H1 (cell line): ENCODE data around the gene RCAN3. TPM values are rescaled to one million over a fixed set of nuclear protein-coding genes. Genes with fewer than 3 reads are reported as not detected.

Experiments used
- CTCF ChIA-PET: fragments of 300-600 bp; sonication (Branson Sonifier 250); formaldehyde crosslinking; loops from one replicate; lab custom pipeline; 2021; ENCODE audit not compliant: partially characterized antibody; lab: Charles Lee
- POLR2A ChIA-PET: fragments of 300-600 bp; sonication (Branson Sonifier 250); formaldehyde crosslinking; loops from one replicate; lab custom pipeline; 2021; ENCODE audit warnings: inconsistent platforms; ENCODE audit not compliant: partially characterized antibody; lab: Charles Lee
- DNase-seq, 2 experiments: peaks; one replicate each; pipeline versions ENCODE4 v3.0.0 to v3.0.0-alpha.2; 2010 to 2022; ENCODE audit warnings: low spot score in 2 of 2, low read depth in 1 of 2, mixed read lengths in 1 of 2
- FAIRE-seq: peaks from 2 replicates; lab custom pipeline; 2011; peaks lifted over from hg19 to GRCh38; lab: Jason Lieb, UNC
- H2AFZ ChIP-seq: 2 replicates; pipeline ENCODE4 v1.8.1; 2012; ENCODE audit warnings: low read length, inconsistent platforms
- H2AK5ac ChIP-seq: 2 replicates; pipeline ENCODE4 v1.6.1; 2013; ENCODE audit warnings: low read depth, low read length
- H2BK120ac ChIP-seq: replicated peaks from 2 replicates; pipeline ENCODE3; 2013; ENCODE audit warnings: low read depth, low read length, inconsistent platforms
- H2BK12ac ChIP-seq: 2 replicates; pipeline ENCODE4 v1.6.1; 2013; ENCODE audit warnings: low read depth, low read length
- H2BK15ac ChIP-seq: 2 replicates; pipeline ENCODE4 v1.6.1; 2013; ENCODE audit warnings: low read length
- H2BK20ac ChIP-seq: 2 replicates; pipeline ENCODE4 v1.6.1; 2013; ENCODE audit warnings: low read length
- H2BK5ac ChIP-seq: 2 replicates; pipeline ENCODE4 v1.6.1; 2013; ENCODE audit warnings: low read depth, low read length
- H3K14ac ChIP-seq: 2 replicates; pipeline ENCODE4 v1.6.1; 2013; ENCODE audit warnings: inconsistent platforms; ENCODE audit not compliant: insufficient read length
- H3K18ac ChIP-seq: 2 replicates; pipeline ENCODE4 v1.6.1; 2013; ENCODE audit warnings: low read length; ENCODE audit errors: extremely low read depth
- H3K23ac ChIP-seq: 2 replicates; pipeline ENCODE4 v1.6.1; 2013; ENCODE audit warnings: inconsistent platforms; ENCODE audit not compliant: insufficient read length
- H3K23me2 ChIP-seq: 2 replicates; pipeline ENCODE4 v1.6.1; 2013; ENCODE audit warnings: low read depth, low read length
- H3K27ac ChIP-seq: 2 replicates; pipeline ENCODE4 v1.6.1; 2011; ENCODE audit warnings: low read depth, low read length, inconsistent platforms
- H3K27me3 ChIP-seq, 4 experiments: replicated peaks in 1 of 4; 1 replicate in 1 of 4; 2 replicates in 3 of 4; pipeline versions ENCODE4 v1.6.1 to v1.8.1; 2011 to 2013; ENCODE audit warnings: low read length in 3 of 4, mild to moderate bottlenecking in 3 of 4, inconsistent platforms in 2 of 4, mixed read lengths in 2 of 4, moderate library complexity in 1 of 4; ENCODE audit not compliant: control insufficient read depth in 3 of 4, insufficient read depth in 3 of 4; ENCODE audit errors: extremely low read depth in 1 of 4
- H3K36me3 ChIP-seq, 4 experiments: 2 replicates each; pipeline versions ENCODE4 v1.6.1 to v1.8.1; 2011 to 2013; ENCODE audit warnings: mild to moderate bottlenecking in 4 of 4, low read length in 3 of 4, moderate library complexity in 2 of 4, control low read depth in 1 of 4, inconsistent platforms in 1 of 4; ENCODE audit not compliant: insufficient read depth in 4 of 4, control insufficient read depth in 2 of 4
- H3K4ac ChIP-seq: replicated peaks from 2 replicates; pipeline ENCODE3; 2013; ENCODE audit warnings: low read length, low read depth, mixed read lengths, inconsistent platforms; ENCODE audit not compliant: insufficient read length
- H3K4me1 ChIP-seq, 4 experiments: replicated peaks in 1 of 4; 1 replicate in 1 of 4; 2 replicates in 3 of 4; pipeline versions ENCODE4 v1.6.1 to v1.8.1; 2011 to 2013; ENCODE audit warnings: low read length in 3 of 4, inconsistent platforms in 2 of 4, mixed read lengths in 1 of 4; ENCODE audit not compliant: insufficient read depth in 4 of 4, control insufficient read depth in 3 of 4
- H3K4me2 ChIP-seq, 2 experiments: 2 replicates each; pipeline versions ENCODE4 v1.6.1 to v1.8.1; 2011 to 2013; ENCODE audit warnings: low read depth in 2 of 2, low read length in 2 of 2, control low read depth in 1 of 2, inconsistent platforms in 1 of 2, mild to moderate bottlenecking in 1 of 2; ENCODE audit not compliant: insufficient read depth in 1 of 2
- H3K4me3 ChIP-seq, 4 experiments: fragments of 200-600, 300-600 bp in 1 of 4; sonication (generic), shearing (Covaris generic), sonication (Bioruptor Twin) in 1 of 4; 2 replicates each; pipeline versions ENCODE4 v1.5.1 to v1.8.1; 2011 to 2016; ENCODE audit warnings: low read length in 4 of 4, low read depth in 3 of 4, control low read depth in 2 of 4, inconsistent platforms in 2 of 4, mild to moderate bottlenecking in 2 of 4, mixed read lengths in 1 of 4, moderate library complexity in 1 of 4; ENCODE audit not compliant: insufficient read depth in 2 of 4; ENCODE audit errors: extremely low read depth in 1 of 4
- H3K56ac ChIP-seq: replicated peaks from 2 replicates; pipeline ENCODE3; 2013; ENCODE audit warnings: low read depth, mild to moderate bottlenecking, mixed read lengths, low read length, inconsistent platforms; ENCODE audit not compliant: insufficient read length
- H3K79me1 ChIP-seq: 2 replicates; pipeline ENCODE4 v1.6.1; 2013; ENCODE audit warnings: low read depth, low read length, control low read depth
- H3K79me2 ChIP-seq, 2 experiments: 2 replicates each; pipeline versions ENCODE4 v1.6.1 to v1.8.1; 2012 to 2013; ENCODE audit warnings: low read length in 2 of 2, mild to moderate bottlenecking in 2 of 2, inconsistent platforms in 1 of 2; ENCODE audit not compliant: insufficient read depth in 2 of 2, control insufficient read depth in 1 of 2
- H3K9ac ChIP-seq, 4 experiments: replicated peaks in 1 of 4; 1 replicate in 1 of 4; 2 replicates in 3 of 4; pipeline versions ENCODE4 v1.6.1 to v1.8.1; 2011 to 2013; ENCODE audit warnings: low read depth in 3 of 4, low read length in 3 of 4, control low read depth in 2 of 4, mild to moderate bottlenecking in 2 of 4, moderate library complexity in 2 of 4, inconsistent platforms in 1 of 4; ENCODE audit errors: extremely low read depth in 1 of 4
- H3K9me3 ChIP-seq, 2 experiments: 2 replicates each; pipeline versions ENCODE4 v1.6.1 to v1.8.1; 2012 to 2013; ENCODE audit warnings: mild to moderate bottlenecking in 2 of 2, moderate library complexity in 2 of 2, control low read depth in 1 of 2, inconsistent platforms in 1 of 2, low read depth in 1 of 2, low read length in 1 of 2, mixed read lengths in 1 of 2; ENCODE audit not compliant: insufficient read depth in 2 of 2
- H4K20me1 ChIP-seq, 2 experiments: replicated peaks in 1 of 2; 2 replicates each; pipeline versions ENCODE3 to v1.8.1; 2011 to 2013; ENCODE audit warnings: inconsistent platforms in 2 of 2, low read length in 2 of 2, mild to moderate bottlenecking in 1 of 2; ENCODE audit not compliant: insufficient read depth in 2 of 2, control insufficient read depth in 1 of 2
- H4K5ac ChIP-seq: 2 replicates; pipeline ENCODE4 v1.6.1; 2013; ENCODE audit warnings: low read length, low read depth, mixed read lengths, inconsistent platforms; ENCODE audit not compliant: insufficient read length
- H4K8ac ChIP-seq: 2 replicates; pipeline ENCODE4 v1.8.0; 2013; ENCODE audit warnings: mild to moderate bottlenecking, moderate library complexity, low read length, inconsistent platforms; ENCODE audit not compliant: insufficient read depth; ENCODE audit errors: extremely low read depth
- H4K91ac ChIP-seq: replicated peaks from 2 replicates; pipeline ENCODE3; 2013; ENCODE audit warnings: low read length, mixed read lengths, inconsistent platforms; ENCODE audit not compliant: insufficient read length
- BRCA1 ChIP-seq: IDR thresholded peaks from 2 replicates; pipeline ENCODE4 v1.6.1; 2012; ENCODE audit warnings: low read depth, low read length, improper control_type of control experiment
- JUN ChIP-seq: IDR thresholded peaks from 2 replicates; pipeline ENCODE4 v1.6.1; 2011; ENCODE audit warnings: low read depth, mild to moderate bottlenecking, improper control_type of control experiment, low read length
- POU5F1 ChIP-seq: IDR thresholded peaks from 2 replicates; pipeline ENCODE4 v1.6.1; 2011; ENCODE audit warnings: low read depth, mild to moderate bottlenecking, low read length, moderate library complexity
- SIN3A ChIP-seq, 2 experiments: IDR thresholded peaks in 1 of 2; conservative IDR thresholded peaks in 1 of 2; 2 replicates each; pipeline ENCODE4 v1.6.1; 2011 to 2012; ENCODE audit warnings: low read length in 2 of 2, improper control_type of control experiment in 1 of 2, low read depth in 1 of 2, mild to moderate bottlenecking in 1 of 2
- SIX5 ChIP-seq: IDR thresholded peaks from 2 replicates; pipeline ENCODE4 v1.6.1; 2011; ENCODE audit warnings: mild to moderate bottlenecking, low read depth, low read length
- WGBS, 2 experiments: shearing (Covaris generic) in 1 of 2; methylation state at CpG; one replicate each; pipeline versions ENCODE4 v1.1.6 to v1.1.7; 2013 to 2015; ENCODE audit warnings: low lambda C conversion rate in 2 of 2, mixed read lengths in 2 of 2, inconsistent platforms in 1 of 2, low coverage in 1 of 2, missing lambda C conversion rate in 1 of 2; ENCODE audit not compliant: insufficient replicate concordance in 2 of 2, insufficient coverage in 1 of 2, insufficient read length in 1 of 2; ENCODE audit errors: extremely low coverage in 1 of 2, missing lambda C conversion rate in 1 of 2; 5-methylcytosine and 5-hydroxymethylcytosine counted together
- polyA plus RNA-seq, 7 experiments: library from polyadenylated mRNA; depleted of rRNA in 3 of 7; stranded (reverse) in 5 of 7; unstranded in 2 of 7; fragments of >200 nt in 5 of 7; fragments of 200-250 nt in 2 of 7; gene quantifications; 1 replicate in 5 of 7; 2 replicates in 1 of 7; 4 replicates in 1 of 7; pipeline versions ENCODE4 v1.2.1 to v1.2.3, GENCODE V29; 2011 to 2013; ENCODE audit warnings: missing spikeins in 2 of 7, mixed read lengths in 2 of 7
- total RNA-seq: library from RNA; stranded (reverse); fragmentation: NEBNext Ultra II Directional; extraction: Animal tissue kit (Norgen Biotek cat#: 25700); gene quantifications from 2 replicates; pipeline ENCODE4 v1.2.1, GENCODE V29; 2021

RCAN3 gene
- total and polyA plus RNA-seq, 2 of the 8 experiments (the other 6 are each of a cell fraction or from before 2014, with no cell fraction given) = 5.6 to 16.6 TPM

DNA sequence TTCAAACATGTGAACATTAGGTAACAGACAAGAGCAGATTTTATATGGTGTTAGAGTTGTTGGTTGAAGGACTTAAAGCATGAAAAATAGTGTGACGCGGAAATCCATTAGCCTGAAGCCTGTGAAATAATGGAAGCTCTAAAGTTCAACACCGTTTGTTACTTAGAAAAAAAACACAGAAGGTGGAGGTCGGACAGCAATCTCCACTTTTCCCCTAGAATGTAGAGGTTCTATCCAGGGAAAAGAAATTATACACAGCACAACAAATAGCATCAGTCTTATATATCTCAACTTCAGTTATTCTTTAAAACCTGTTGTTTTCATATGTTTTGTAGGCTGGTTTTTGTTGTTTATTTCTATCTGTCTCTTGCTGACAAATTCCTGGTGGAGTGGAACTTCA lies 1.9 kb downstream of the RCAN3 start:
- Histone ChIP-seq H3K4me2 (peak overlapping the region in 1 of 2 experiments; percentile 96; a peak in 1 of 4 replicates), H3K18ac (no peak overlapping the region), H3K79me2 (no peaks in the 10 kb centered on the region), H3K14ac (no peak overlapping the region), H3K79me1 (no peaks in the 10 kb centered on the region), H4K20me1 (no peaks in the 10 kb centered on the region), H3K4me3 (no peak overlapping the region), H3K56ac (no peak overlapping the region), H2AFZ (no peak overlapping the region), H4K5ac (no peak overlapping the region), H2BK20ac (no peak overlapping the region), H3K27ac (no peak overlapping the region), H2BK15ac (no peak overlapping the region), H4K91ac (no peak overlapping the region), H3K9me3 (no peaks in the 10 kb centered on the region), H2BK5ac (no peak overlapping the region), H3K4ac (no peak overlapping the region), H3K9ac (no peak overlapping the region), H3K23me2 (peaks cover 11% of the 10 kb centered on the region), H3K4me1 (peaks cover 2 to 21% (median 16%) of the 10 kb centered on the region in 4 experiments; a peak in 6 of 7 replicates), H4K8ac (no peak overlapping the region), H2AK5ac (no peak overlapping the region), H3K36me3 (no peaks in the 10 kb centered on the region), H2BK12ac (no peak overlapping the region), H2BK120ac (no peak overlapping the region), H3K27me3 (peaks cover 0 to 7% (median 0%) of the 10 kb centered on the region in 4 experiments; a peak in 3 of 7 replicates), H3K23ac (no peak overlapping the region)
- CTCF ChIA-PET = interaction anchor here (1.0 to 3.7 kb wide), 4 partner anchors 12 to 89 kb away, joined by 3 to 18 read pairs (median 4); partner anchors contain the start of gene NIPAL3
- FAIRE-seq (no peak), DNase-seq (no peak)
- POLR2A ChIA-PET = interaction anchor here (1.4 kb wide), 1 partner anchor 12 kb away, joined by 3 read pairs; no protein-coding TSS in a partner anchor
- 83% methylated on average over 4 of the region's 4 CpGs; no CpG with 5 or more reads in 1 of the 2 experiments for WGBS, 2 experiments
- TF ChIP-seq SIX5 (no peak), POU5F1 (no peak), BRCA1 (no peak), SIN3A (conservative IDR thresholded peaks at IDR 0.05 in 1 of 2, IDR thresholded peaks at IDR 0.05 in 1 of 2; ENCODE audit: low read depth in 1 of 2, low read length in 2 of 2) (no peak), JUN (no peak)
